Spleen (tissue), 11 donors: ENCODE measurements around the gene LRRC26. TPM values are rescaled to one million over a fixed set of nuclear protein-coding genes. Genes with fewer than 3 reads are reported as not detected.

Experiments
- DNase-seq: peaks from one replicate; pipeline ENCODE4 v3.0.0-alpha.2; 2020
- H3K27ac ChIP-seq, 8 donors: fragments of 200-600 bp; sonication (generic) in 7 of 8; 1 replicate in 4 of 8; 2 replicates in 4 of 8; pipeline versions ENCODE4 v1.5.0 to v1.8.0; 2016 to 2021; ENCODE audit warnings: inconsistent platforms in 4 of 8, mild to moderate bottlenecking in 4 of 8, moderate library complexity in 1 of 8
- H3K27me3 ChIP-seq, 7 donors: fragments of 200-600 bp; sonication (generic) in 6 of 7; replicated peaks in 1 of 7; 1 replicate in 4 of 7; 2 replicates in 3 of 7; pipeline versions ENCODE4 v1.5.0 to v1.8.0; 2016 to 2021; ENCODE audit warnings: inconsistent platforms in 3 of 7, mild to moderate bottlenecking in 1 of 7
- H3K36me3 ChIP-seq, 6 donors: fragments of 200-600 bp; sonication (generic) in 5 of 6; 1 replicate in 4 of 6; 2 replicates in 2 of 6; pipeline versions ENCODE4 v1.5.0 to v1.8.0; 2016 to 2021; ENCODE audit warnings: inconsistent platforms in 2 of 6
- H3K4me1 ChIP-seq, 6 donors: fragments of 200-600 bp; sonication (generic) in 5 of 6; 1 replicate in 3 of 6; 2 replicates in 3 of 6; pipeline versions ENCODE4 v1.5.0 to v1.8.0; 2016 to 2021; ENCODE audit warnings: inconsistent platforms in 3 of 6
- H3K4me3 ChIP-seq, 8 donors: fragments of 200-600 bp; sonication (generic) in 7 of 8; 1 replicate in 4 of 8; 2 replicates in 4 of 8; pipeline versions ENCODE4 v1.5.0 to v1.8.0; 2016 to 2021; ENCODE audit warnings: inconsistent platforms in 4 of 8, mild to moderate bottlenecking in 4 of 8, moderate library complexity in 2 of 8
- H3K9me3 ChIP-seq, 8 donors: fragments of 200-600 bp; sonication (generic) in 7 of 8; 1 replicate in 4 of 8; 2 replicates in 4 of 8; pipeline versions ENCODE4 v1.5.0 to v1.8.0; 2016 to 2021; ENCODE audit warnings: inconsistent platforms in 4 of 8
- CTCF ChIP-seq, 11 experiments: fragments of 200-600 bp in 7 of 11; fragments of 450-650 bp in 4 of 11; sonication (generic) in 4 of 11; IDR thresholded peaks in 8 of 11; conservative IDR thresholded peaks in 3 of 11; 1 replicate in 7 of 11; 2 replicates in 4 of 11; pipeline versions ENCODE4 v1.4.0 to v1.8.0; 2016 to 2021; ENCODE audit warnings: antibody characterized with exemption in 11 of 11, inconsistent platforms in 4 of 11, mild to moderate bottlenecking in 1 of 11
- POLR2A ChIP-seq, 3 donors: fragments of 450-650 bp; IDR thresholded peaks; one replicate each; pipeline ENCODE4 v1.5.1; 2017; ENCODE audit warnings: antibody characterized with exemption in 3 of 3, mild to moderate bottlenecking in 1 of 3
- POLR2AphosphoS5 ChIP-seq, 3 donors: sonication (generic); formaldehyde crosslinking; IDR thresholded peaks; one replicate each; pipeline ENCODE4 v1.5.1; 2017; ENCODE audit warnings: antibody characterized with exemption in 3 of 3
- WGBS, 5 donors: extraction: QIAGEN DNeasy Blood & Tissue Kit in 3 of 5; methylation state at CpG; one replicate each; pipeline versions ENCODE4 v1.1.5 to v1.1.7; 2013 to 2018; 5-methylcytosine and 5-hydroxymethylcytosine counted together
- intact Hi-C: fragments of 100-400 bp; cut with DNase I; formaldehyde crosslinking; loops from one replicate; pipeline ENCODE4 v1.15.0; 2023; ENCODE audit warnings: low total_unique reads
- polyA plus RNA-seq, 3 donors: library from polyadenylated mRNA; stranded (reverse); fragments of 200-250 nt; gene quantifications; one replicate each; pipeline ENCODE4 v1.2.1, GENCODE V29; 2013
- total RNA-seq, 7 donors: library from RNA; depleted of rRNA in 3 of 7; stranded (reverse); fragments of >200 nt in 3 of 7; fragmentation: NEBNext Ultra II Directional in 4 of 7; extraction: Animal tissue kit (Norgen Biotek cat#: 25700) in 4 of 7; gene quantifications; one replicate each; pipeline versions ENCODE4 v1.1.0 to v1.2.1, GENCODE V29; 2016 to 2021
- donor health status: healthy with polysubstance abuse.
- donor health status: DM: no; HTN: no; CAD: no; lungs with moderate emphysema.
- donor health status: DM: no; HTN: no; CAD: no.
- donor health status: Bipolar disorder and iron deficiency.
- donor health status: healthy.
- donor health status: DM: no; HTN: no; CAD: no.
- donor health status: DM: yes; HTN: yes; CAD: no.

Gene LRRC26
- total and polyA plus RNA-seq, 10 donors: 0.06 to 0.60 (median 0.28) TPM; not detected in 7

- H3K4me1 ChIP-seq: peaks cover 5 to 39% (median 21%) of the 10 kb centered on the region in 6 donors
- H3K27me3 ChIP-seq: peaks cover 6 to 92% (median 42%) of the 10 kb centered on the region in 7 donors
- H3K9me3 ChIP-seq: peaks cover 0 to 7% (median 0%) of the 10 kb centered on the region in 8 donors
- H3K27ac ChIP-seq: no peak overlapping the region
- H3K4me3 ChIP-seq: no peak overlapping the region
- no peak for DNase-seq
- 71 to 88% (median 79%) methylated on average over 4 of the region's 4 CpGs for WGBS, 5 donors
- H3K36me3 ChIP-seq: no peaks in the 10 kb centered on the region
- TF ChIP-seq POLR2AphosphoS5 (IDR thresholded peaks at IDR 0.05) (no peak), POLR2A (IDR thresholded peaks at IDR 0.05) (no peak), CTCF (IDR thresholded peaks at IDR 0.05 in 8 of 11, conservative IDR thresholded peaks at IDR 0.05 in 3 of 11) (no peak)
- intact Hi-C loops: no loop called here
These were observed 35.7 kb downstream of the LRRC26 start for GRCh38 chr9:137134191-137134590.

- Histone ChIP-seq H3K36me3 (no peaks in the 10 kb centered on the region), H3K4me1 (peaks cover 28 to 51% (median 41%) of the 10 kb centered on the region in 6 donors), H3K27me3 (peaks cover 0 to 53% (median 10%) of the 10 kb centered on the region in 7 donors), H3K4me3 (peak overlapping the region; percentile 73 to 89 (median 83)), H3K27ac (peak overlapping the region in 7 of 8 donors; percentile 70 to 85 (median 80)), H3K9me3 (peaks cover 0 to 7% (median 0%) of the 10 kb centered on the region in 8 donors)
- TF ChIP-seq POLR2A (IDR thresholded peaks at IDR 0.05): no peak
- no peak for TF ChIP-seq POLR2AphosphoS5 (IDR thresholded peaks at IDR 0.05)
- TF ChIP-seq CTCF (IDR thresholded peaks at IDR 0.05 in 8 of 11, conservative IDR thresholded peaks at IDR 0.05 in 3 of 11): no peak
- no peak for DNase-seq
- WGBS, 5 donors: 6 to 16% (median 8%) methylated on average over 35 to 58 of the region's 58 CpGs
- intact Hi-C loops: no loop called here
These were observed 39.6 kb downstream of the LRRC26 start for GRCh38 chr9:137130176-137130755.

- H3K36me3 ChIP-seq: no peaks in the 10 kb centered on the region
- peak overlapping the region; percentile 53 to 85 (median 78) for H3K27ac ChIP-seq
- intact Hi-C loops: no loop called here
- H3K9me3 ChIP-seq: peaks cover 0 to 7% (median 0%) of the 10 kb centered on the region in 8 donors
- DNase-seq: peak; percentile 97
- peaks cover 28 to 51% (median 41%) of the 10 kb centered on the region in 6 donors for H3K4me1 ChIP-seq
- TF ChIP-seq POLR2AphosphoS5 (IDR thresholded peaks at IDR 0.05) (peak; percentile 86 to 91 (median 90)), CTCF (IDR thresholded peaks at IDR 0.05 in 8 of 11, conservative IDR thresholded peaks at IDR 0.05 in 3 of 11) (peak in 3 of 11 experiments; percentile 16 to 29 (median 16)), POLR2A (IDR thresholded peaks at IDR 0.05) (no peak)
- H3K27me3 ChIP-seq: peaks cover 0 to 46% (median 10%) of the 10 kb centered on the region in 7 donors
- peak overlapping the region; percentile 73 to 89 (median 83) for H3K4me3 ChIP-seq
- WGBS, 5 donors: 0 to 1% (median 1%) methylated on average over 22 to 86 of the region's 86 CpGs
These were observed 40.2 kb downstream of the LRRC26 start for GRCh38 chr9:137129456-137130175.
